Measurements from ENCODE around the gene F7. TPM values are rescaled to one million over a fixed set of nuclear protein-coding genes. Genes with fewer than 3 reads are reported as not detected.

Gene F7
- total RNA-seq, 1 experiment from 2014 or later: not detected

DNA sequence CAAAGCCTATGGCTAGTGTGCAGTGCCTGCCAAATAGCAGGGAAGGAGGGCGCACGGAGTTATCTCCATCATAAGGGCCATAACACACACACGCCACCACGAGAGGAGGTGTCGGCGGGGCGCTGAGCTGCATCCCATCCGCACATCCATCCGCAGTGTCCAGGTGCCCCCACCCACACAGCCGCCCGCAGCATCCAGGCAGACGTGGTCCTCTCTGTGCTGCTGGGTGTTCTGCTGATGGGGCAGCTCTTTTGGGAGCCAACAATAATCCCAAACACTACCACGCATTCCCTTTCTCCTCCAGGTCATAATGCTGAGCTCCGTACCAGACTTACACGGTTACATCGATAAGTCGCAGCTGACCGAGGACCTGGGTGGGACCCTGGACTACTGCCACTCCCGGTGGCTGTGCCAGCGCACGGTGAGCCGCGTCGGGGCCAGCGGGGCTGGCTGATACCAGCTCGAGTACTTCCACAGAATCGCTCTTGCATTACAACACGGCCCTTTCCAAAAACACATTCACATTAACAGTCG, 41.5 kb upstream of the F7 start:
- in situ Hi-C loops (cut with HindIII; ENCODE audit: low pct_unique_long_range_greater_than_20kb, low sequenced_read_pairs) (no loop called here), intact Hi-C loops (cut with micrococcal nuclease; ENCODE audit: unreplicated experiment) (no loop called here)
- ChIA-PET POLR2A (no interaction called here), CTCF (interaction anchor here (0.6 to 1.1 kb wide), 3 partner anchors 16 to 152 kb away, joined by 3 to 7 read pairs (median 5); no protein-coding TSS in a partner anchor)
- ATAC-seq (no peak), DNase-seq (ENCODE audit: low read depth, low spot score) (no peak)
- no peaks in the 10 kb centered on the region for H3K27me3 ChIP-seq (ENCODE audit: control insufficient read depth, insufficient read depth, low read length)
- no peak for TF ChIP-seq REST (IDR thresholded peaks at IDR 0.05; ENCODE audit: insufficient read depth in 1 of 2, low read depth in 2 of 2, low read length in 1 of 2)
- no peak for TF ChIP-seq TCF7L2 (IDR thresholded peaks at IDR 0.05; ENCODE audit: low read depth, low read length)
- TF ChIP-seq SIN3A (IDR thresholded peaks at IDR 0.05; ENCODE audit: borderline replicate concordance, insufficient read depth, low read depth, low read length): no peak
- no peak for TF ChIP-seq POLR2AphosphoS5 (IDR thresholded peaks at IDR 0.05; ENCODE audit: low read depth, low read length)
- TF ChIP-seq CTCF (IDR thresholded peaks at IDR 0.05): no peak
- no peaks in the 10 kb centered on the region for H3K36me3 ChIP-seq (ENCODE audit: control insufficient read depth, insufficient read depth, low read length)
- no TSS peak for BruUV-seq (replicated peaks)
- no peaks in the 10 kb centered on the region for H3K9me3 ChIP-seq (ENCODE audit: control insufficient read depth, insufficient read depth, low read depth, low read length)
- H3K4me3 ChIP-seq (ENCODE audit: low read depth in 2 of 2, low read length in 2 of 2): no peak overlapping the region
- H3K27ac ChIP-seq (ENCODE audit: low read length): no peak overlapping the region
- no peaks in the 10 kb centered on the region for H3K4me1 ChIP-seq (ENCODE audit: control insufficient read depth, insufficient read depth, low read length)

DNA sequence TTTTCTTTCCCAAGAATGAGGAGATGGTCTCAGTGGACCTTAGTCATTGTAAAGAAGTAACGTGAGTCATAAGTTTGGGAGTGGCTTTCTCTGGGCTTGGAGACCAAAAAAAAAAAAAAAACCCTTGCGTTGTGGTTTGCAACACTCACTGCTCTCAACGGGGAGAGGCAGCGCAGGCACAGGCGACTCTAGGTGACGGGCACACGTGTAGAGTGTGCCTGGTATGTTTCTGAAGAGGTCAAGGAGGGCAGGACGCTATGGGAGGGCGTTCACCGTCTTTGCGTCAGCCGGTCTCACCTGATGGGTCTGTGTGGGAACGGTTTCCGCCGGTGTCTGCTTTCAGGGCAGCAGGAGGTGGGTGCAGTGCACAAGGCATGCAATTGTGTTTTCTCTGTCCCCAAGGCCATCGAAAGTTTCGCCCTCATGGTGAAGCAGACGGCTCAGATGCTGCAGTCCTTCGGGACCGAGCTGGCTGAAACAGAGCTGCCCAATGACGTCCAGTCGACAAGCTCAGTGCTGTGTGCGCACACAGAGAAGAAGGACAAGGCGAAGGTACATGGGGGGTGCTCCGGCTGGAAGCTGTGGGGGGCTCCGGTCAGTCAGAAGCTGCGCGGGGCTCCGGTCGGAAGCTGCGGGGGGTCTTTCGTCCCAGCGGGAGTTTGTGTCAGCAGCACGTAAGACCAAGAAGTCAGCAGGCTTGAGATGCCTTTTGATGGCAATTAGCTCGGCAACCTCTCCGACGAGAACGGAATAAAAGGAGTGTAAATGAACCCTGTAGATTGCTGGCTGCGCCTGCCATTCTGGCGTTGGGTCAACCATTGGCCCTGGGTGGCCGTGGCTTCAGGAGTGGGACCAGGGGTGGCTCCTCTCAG, 40.8 kb upstream of the F7 start:
- Histone ChIP-seq H3K36me3 (ENCODE audit: control insufficient read depth, insufficient read depth, low read length) (no peaks in the 10 kb centered on the region), H3K4me3 (ENCODE audit: low read depth in 2 of 2, low read length in 2 of 2) (no peak overlapping the region), H3K27me3 (ENCODE audit: control insufficient read depth, insufficient read depth, low read length) (no peaks in the 10 kb centered on the region), H3K27ac (ENCODE audit: low read length) (no peak overlapping the region), H3K4me1 (ENCODE audit: control insufficient read depth, insufficient read depth, low read length) (no peaks in the 10 kb centered on the region), H3K9me3 (ENCODE audit: control insufficient read depth, insufficient read depth, low read depth, low read length) (no peaks in the 10 kb centered on the region)
- DNase-seq (ENCODE audit: low read depth, low spot score): no peak
- intact Hi-C loops (cut with micrococcal nuclease; ENCODE audit: unreplicated experiment) (no loop called here), in situ Hi-C loops (cut with HindIII; ENCODE audit: low pct_unique_long_range_greater_than_20kb, low sequenced_read_pairs) (no loop called here)
- no TSS peak for BruUV-seq (replicated peaks)
- no peak for ATAC-seq
- CTCF ChIA-PET: interaction anchor here (0.6 to 1.1 kb wide), 3 partner anchors 17 to 152 kb away, joined by 3 to 7 read pairs (median 5); no protein-coding TSS in a partner anchor
- POLR2A ChIA-PET: no interaction called here
- no peak for TF ChIP-seq POLR2AphosphoS5 (IDR thresholded peaks at IDR 0.05; ENCODE audit: low read depth, low read length)
- TF ChIP-seq TCF7L2 (IDR thresholded peaks at IDR 0.05; ENCODE audit: low read depth, low read length): no peak
- no peak for TF ChIP-seq REST (IDR thresholded peaks at IDR 0.05; ENCODE audit: insufficient read depth in 1 of 2, low read depth in 2 of 2, low read length in 1 of 2)
- no peak for TF ChIP-seq SIN3A (IDR thresholded peaks at IDR 0.05; ENCODE audit: borderline replicate concordance, insufficient read depth, low read depth, low read length)
- TF ChIP-seq CTCF (IDR thresholded peaks at IDR 0.05): no peak

Measured in Panc1 (cell line).